SK-N-SH treated with all-trans-retinoic acid at 6 μM for 48 hours (cell line): ENCODE measurements around the gene HS3ST4.
"Not testable (repeated sequence)": the region's sequence is repeated elsewhere in the genome, so short reads cannot be mapped to it uniquely, and the experiment has no call there.

ENCODE experiments used
- GLIS3 ChIP-seq: fragments of 250-450 bp; sonication (Bioruptor Pico); IDR thresholded peaks from 2 replicates; pipeline ENCODE4 v1.5.0; 2020; ENCODE audit warnings: mild to moderate bottlenecking, moderate library complexity
- OSR1 ChIP-seq: fragments of 250-450 bp; sonication (Bioruptor Pico); IDR thresholded peaks from 2 replicates; pipeline ENCODE4 v1.8.0; 2022; ENCODE audit warnings: moderate library complexity, mild to moderate bottlenecking, inconsistent platforms
- PPARA ChIP-seq: fragments of 250-450 bp; sonication (Bioruptor Pico); IDR thresholded peaks from 2 replicates; pipeline ENCODE4 v1.5.0; 2020; ENCODE audit warnings: mild to moderate bottlenecking, borderline replicate concordance
- TCF4 ChIP-seq: fragments of 250-450 bp; sonication (Bioruptor Pico); IDR thresholded peaks from 2 replicates; pipeline ENCODE4 v1.8.0; 2021; ENCODE audit warnings: mild to moderate bottlenecking, moderate library complexity, borderline replicate concordance
- ZC3H10 ChIP-seq: fragments of 250-450 bp; sonication (Bioruptor Pico); IDR thresholded peaks from 2 replicates; pipeline ENCODE4 v1.5.1; 2021; ENCODE audit warnings: mild to moderate bottlenecking, moderate library complexity
- ZFP30 ChIP-seq: fragments of 450-650 bp; formaldehyde crosslinking; IDR thresholded peaks from 2 replicates; pipeline ENCODE4 v1.5.0; 2022; ENCODE audit warnings: mild to moderate bottlenecking, moderate library complexity
- ZNF8 ChIP-seq: fragments of 450-650 bp; formaldehyde crosslinking; IDR thresholded peaks from 2 replicates; pipeline ENCODE4 v1.5.0; 2020; ENCODE audit warnings: mild to moderate bottlenecking, moderate library complexity
- TF ChIP-seq, protein P1 (sequence below): fragments of 250-450 bp; sonication (Bioruptor Pico); IDR thresholded peaks from 2 replicates; pipeline ENCODE4 v1.8.0; 2020; ENCODE audit warnings: mild to moderate bottlenecking, moderate library complexity, borderline replicate concordance

DNA sequence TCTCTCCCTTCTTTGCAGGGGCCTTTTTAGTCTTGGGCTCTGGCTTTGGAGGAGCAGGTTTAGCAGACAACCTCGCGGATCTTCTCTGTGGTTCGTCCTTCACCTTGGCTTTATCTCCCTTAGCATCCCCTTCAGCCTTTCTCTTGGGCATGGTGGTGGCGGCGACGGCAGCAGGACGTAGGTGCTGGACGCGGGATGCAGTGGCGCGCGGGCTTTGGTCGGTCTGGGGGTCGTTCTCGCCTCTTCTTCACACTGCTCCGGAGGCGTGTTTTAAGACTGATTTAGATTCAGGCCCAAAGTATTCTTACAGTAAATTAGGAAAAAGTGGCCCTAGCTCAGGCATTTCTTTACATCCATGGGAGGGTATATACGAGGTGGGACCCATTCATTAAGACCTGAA lies 340.9 kb downstream of the HS3ST4 start:
- TF ChIP-seq ZNF8 (CRISPR knock-in tag); PPARA (CRISPR knock-in tag); GLIS3 (CRISPR knock-in tag); OSR1; ZFP30 (CRISPR knock-in tag); TCF4 (CRISPR knock-in tag); ZC3H10: not testable (repeated sequence)
- TF ChIP-seq, protein P1, sequence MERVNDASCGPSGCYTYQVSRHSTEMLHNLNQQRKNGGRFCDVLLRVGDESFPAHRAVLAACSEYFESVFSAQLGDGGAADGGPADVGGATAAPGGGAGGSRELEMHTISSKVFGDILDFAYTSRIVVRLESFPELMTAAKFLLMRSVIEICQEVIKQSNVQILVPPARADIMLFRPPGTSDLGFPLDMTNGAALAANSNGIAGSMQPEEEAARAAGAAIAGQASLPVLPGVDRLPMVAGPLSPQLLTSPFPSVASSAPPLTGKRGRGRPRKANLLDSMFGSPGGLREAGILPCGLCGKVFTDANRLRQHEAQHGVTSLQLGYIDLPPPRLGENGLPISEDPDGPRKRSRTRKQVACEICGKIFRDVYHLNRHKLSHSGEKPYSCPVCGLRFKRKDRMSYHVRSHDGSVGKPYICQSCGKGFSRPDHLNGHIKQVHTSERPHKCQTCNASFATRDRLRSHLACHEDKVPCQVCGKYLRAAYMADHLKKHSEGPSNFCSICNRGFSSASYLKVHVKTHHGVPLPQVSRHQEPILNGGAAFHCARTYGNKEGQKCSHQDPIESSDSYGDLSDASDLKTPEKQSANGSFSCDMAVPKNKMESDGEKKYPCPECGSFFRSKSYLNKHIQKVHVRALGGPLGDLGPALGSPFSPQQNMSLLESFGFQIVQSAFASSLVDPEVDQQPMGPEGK = not testable (repeated sequence)
